ENCODE results near the gene COL9A1. TPM values are rescaled to one million over a fixed set of nuclear protein-coding genes. Genes with fewer than 3 reads are reported as not detected.

The COL9A1 gene
- total and polyA plus RNA-seq, 9 of the 15 experiments (the other 6 are each of a cell fraction or from before 2014, with no cell fraction given), result 0.01 to 0.13 (median 0.06) TPM; not detected in 1

GRCh38 chr6:70168681-70169377, 134.1 kb downstream of the COL9A1 start:
- ChIA-PET CTCF (ENCODE audit: low intra/inter-chr PET ratio) (no interaction called here), POLR2A (no interaction called here)
- FAIRE-seq (no peak), DNase-seq (ENCODE audit: extremely low read depth in 1 of 4, low spot score in 3 of 4) (no peak), ATAC-seq (no peak)
- Histone ChIP-seq H3K9me1 (ENCODE audit: control insufficient read depth, insufficient read depth, low read length) (no peaks in the 10 kb centered on the region), H3K36me3 (ENCODE audit: control insufficient read depth, insufficient read depth, low read length) (no peaks in the 10 kb centered on the region), H3K4me1 (replicated peaks in 1 of 2; ENCODE audit: control insufficient read depth in 2 of 2, insufficient read depth in 2 of 2, low read length in 2 of 2) (peaks cover 0 to 17% of the 10 kb centered on the region in 2 experiments; a peak in 3 of 5 replicates), H3K9ac (ENCODE audit: insufficient read depth in 1 of 2, low read depth in 2 of 2, low read length in 2 of 2) (no peak overlapping the region), H4K20me1 (replicated peaks; ENCODE audit: control insufficient read depth, insufficient read depth, low read length) (no peaks in the 10 kb centered on the region), H3K27me3 (ENCODE audit: control insufficient read depth in 2 of 2, insufficient read depth in 2 of 2, low read length in 2 of 2) (no peaks in the 10 kb centered on the region; a peak in 2 of 5 replicates), H3K79me2 (ENCODE audit: control insufficient read depth, insufficient read depth, low read length) (no peaks in the 10 kb centered on the region), H3K9me3 (replicated peaks; ENCODE audit: control insufficient read depth, insufficient read depth, low read depth, low read length) (no peaks in the 10 kb centered on the region), H3K4me3 (no peak overlapping the region), H2AFZ (ENCODE audit: low read depth, low read length) (no peak overlapping the region), H3K27ac (ENCODE audit: extremely low read depth, low read depth, low read length) (no peak overlapping the region), H3K4me2 (ENCODE audit: insufficient read depth, low read length) (no peak overlapping the region)
- no peak for TF ChIP-seq CHD2 (IDR thresholded peaks at IDR 0.05; ENCODE audit: low read depth, low read length)
- no peak for TF ChIP-seq BHLHE40 (IDR thresholded peaks at IDR 0.05; ENCODE audit: low read length)
- no peak for TF ChIP-seq FOXK1 (CRISPR knock-in tag; IDR thresholded peaks at IDR 0.05; ENCODE audit: borderline replicate concordance)
- TF ChIP-seq POLR2A (conservative IDR thresholded peaks at IDR 0.05), result no peak
- no peak for TF ChIP-seq ZNF780A (CRISPR knock-in tag; IDR thresholded peaks at IDR 0.05)
- no peak for TF ChIP-seq TAF15 (IDR thresholded peaks at IDR 0.05; ENCODE audit: low read depth, low read length)
- TF ChIP-seq BACH1 (tag; IDR thresholded peaks at IDR 0.05), result no peak
- no peak for TF ChIP-seq GTF2E2 (tag; IDR thresholded peaks at IDR 0.05)
- TF ChIP-seq ZNF764 (CRISPR knock-in tag; IDR thresholded peaks at IDR 0.05; ENCODE audit: low read depth), result no peak
- TF ChIP-seq KLF1 (tag; IDR thresholded peaks at IDR 0.05), result no peak
- no peak for TF ChIP-seq FOXP1 (CRISPR knock-in tag; IDR thresholded peaks at IDR 0.05)
- TF ChIP-seq NONO (IDR thresholded peaks at IDR 0.05; ENCODE audit: low read depth in 2 of 2, low read length in 1 of 2), result no peak
- in situ Hi-C loops (cut with MboI) (no loop called here), intact Hi-C loops (cut with micrococcal nuclease) (loop anchor here (5.0 kb wide), 1 partner anchor 332 kb away; no protein-coding TSS in a partner anchor)
- no TSS peak for BruUV-seq (replicated peaks)
- 3% methylated on average over 5 of the region's 5 CpGs for WGBS (ENCODE audit: insufficient coverage, low coverage, missing lambda C conversion rate)

Other genes starting within 250 kb of the COL9A1 start
- 22.6 and 23.0 TPM in 2 replicates for gene FAM135A, start 110.4 kb upstream of the COL9A1 start, total RNA-seq (2014; rRNA removed)
- gene FAM135A, start 110.4 kb upstream of the COL9A1 start, total RNA-seq (2014; rRNA removed; fragmentation: Illumina TruSeq; extraction: Trizol), result 32.1 and 32.7 TPM in 2 replicates
- 24.8 and 26.4 TPM in 2 replicates for gene FAM135A, start 110.4 kb upstream of the COL9A1 start, total RNA-seq (2015; rRNA removed; fragmentation: Illumina TruSeq; extraction: Trizol)
- 17.8 and 21.0 TPM in 2 replicates for gene FAM135A, start 110.4 kb upstream of the COL9A1 start, total RNA-seq (2021)
- gene FAM135A, start 110.4 kb upstream of the COL9A1 start, polyA plus RNA-seq (2011; rRNA removed), result 32.9 and 34.1 TPM in 2 replicates
- 15.6 and 19.2 TPM in 2 replicates for gene FAM135A, start 110.4 kb upstream of the COL9A1 start, polyA plus RNA-seq (2014; fragmentation: Illumina TruSeq; extraction: Trizol)
- 1 to 10 TPM; 7.4 to 8.4 TPM for gene FAM135A, start 110.4 kb upstream of the COL9A1 start, polyA plus RNA-seq (2014; fragmentation: Nextera tagmentation; extraction: Ambion mirVana)
- gene FAM135A, start 110.4 kb upstream of the COL9A1 start, polyA plus RNA-seq (2014; rRNA removed), result 17.0 and 19.2 TPM in 2 replicates

Data from K562 (cell line).